OCI-LY3 (cell line): ENCODE results near the gene ATP8A2.

Experiments used
- H2AFZ ChIP-seq: fragments of 200-600, 300-600 bp; shearing (Covaris generic); 2 replicates; pipeline ENCODE4 v1.6.0; 2014; ENCODE audit warnings: antibody characterized with exemption, low read depth, low read length
- H3K27ac ChIP-seq: fragments of 200-600, 300-600 bp; sonication (generic); 2 replicates; pipeline ENCODE4 v1.5.1; 2014; ENCODE audit warnings: mild to moderate bottlenecking, low read length, moderate library complexity, mixed read lengths
- H3K27me3 ChIP-seq: fragments of 200-600, 300-600 bp; sonication (generic); 2 replicates; pipeline ENCODE4 v1.6.1; 2014; ENCODE audit warnings: low read depth, low read length, mixed read lengths
- H3K36me3 ChIP-seq: fragments of 200-600, 300-600 bp; sonication (generic); replicated peaks from 2 replicates; pipeline ENCODE3; 2014; ENCODE audit warnings: low read depth, low read length, mixed read lengths
- H3K4me1 ChIP-seq: fragments of 300-600, 200-600 bp; sonication (generic); 2 replicates; pipeline ENCODE4 v1.6.1; 2014; ENCODE audit warnings: low read length, mixed read lengths
- H3K4me2 ChIP-seq: fragments of 200-600, 300-600 bp; sonication (generic); 2 replicates; pipeline ENCODE4 v1.6.1; 2014; ENCODE audit warnings: low read length, mixed read lengths
- H3K4me3 ChIP-seq: fragments of 300-600, 200-600 bp; sonication (generic); 2 replicates; pipeline ENCODE4 v1.5.1; 2014; ENCODE audit warnings: antibody characterized with exemption, mild to moderate bottlenecking, low read length, moderate library complexity
- H3K79me2 ChIP-seq: fragments of 300-600, 200-600 bp; shearing (Covaris generic); 2 replicates; pipeline ENCODE4 v1.6.1; 2014; ENCODE audit warnings: mild to moderate bottlenecking, low read length, mixed read lengths
- H3K9ac ChIP-seq: fragments of 300-600, 200-600 bp; shearing (Covaris generic); 2 replicates; pipeline ENCODE4 v1.6.0; 2014; ENCODE audit warnings: mild to moderate bottlenecking, low read length, moderate library complexity
- H3K9me3 ChIP-seq: fragments of 200-600, 300-600 bp; shearing (Covaris generic); 2 replicates; pipeline ENCODE4 v1.6.1; 2014; ENCODE audit warnings: low read length, mixed read lengths; ENCODE audit not compliant: insufficient read depth
- H4K20me1 ChIP-seq: fragments of 200-600, 300-600 bp; sonication (generic); 2 replicates; pipeline ENCODE4 v1.6.1; 2016; ENCODE audit warnings: low read length, mixed read lengths; ENCODE audit not compliant: insufficient read depth
- CTCF ChIP-seq: fragments of 200-600, 300-600 bp; sonication (generic); IDR thresholded peaks from 2 replicates; pipeline ENCODE4 v1.5.1; 2014; ENCODE audit warnings: antibody characterized with exemption, low read length, low read depth
- EZH2phosphoT487 ChIP-seq: fragments of 200-600 bp; shearing (Covaris generic); IDR thresholded peaks from 2 replicates; pipeline ENCODE4 v1.6.1; 2018; ENCODE audit warnings: antibody characterized with exemption, mixed run types, low read depth

The ATP8A2 gene

GRCh38 chr13:25715760-25716159, 344.0 kb downstream of the ATP8A2 start:
- TF ChIP-seq EZH2phosphoT487 (no peak), CTCF (no peak)
- Histone ChIP-seq H3K79me2 (no peaks in the 10 kb centered on the region), H3K4me1 (no peaks in the 10 kb centered on the region), H3K9me3 (no peaks in the 10 kb centered on the region; the same call in 1 of the 2 replicates), H3K9ac (no peak overlapping the region), H3K4me2 (no peak overlapping the region), H3K27ac (no peak overlapping the region), H3K36me3 (no peaks in the 10 kb centered on the region), H4K20me1 (no peaks in the 10 kb centered on the region), H3K4me3 (no peak overlapping the region), H3K27me3 (peaks cover 25% of the 10 kb centered on the region), H2AFZ (no peak overlapping the region)

GRCh38 chr13:25717666-25718197, 346.0 kb downstream of the ATP8A2 start:
- Histone ChIP-seq H3K27ac (no peak overlapping the region), H3K4me2 (no peak overlapping the region), H3K79me2 (no peaks in the 10 kb centered on the region), H3K9me3 (no peaks in the 10 kb centered on the region; the same call in 1 of the 2 replicates), H4K20me1 (no peaks in the 10 kb centered on the region), H3K9ac (no peak overlapping the region), H2AFZ (no peak overlapping the region), H3K36me3 (no peaks in the 10 kb centered on the region), H3K4me1 (no peaks in the 10 kb centered on the region), H3K4me3 (no peak overlapping the region), H3K27me3 (peaks cover 24% of the 10 kb centered on the region)
- TF ChIP-seq EZH2phosphoT487 (no peak), CTCF (no peak)

- H2AFZ ChIP-seq = no peak overlapping the region
- peaks cover 9% of the 10 kb centered on the region for H3K27me3 ChIP-seq
- H4K20me1 ChIP-seq = no peaks in the 10 kb centered on the region
- no peak overlapping the region for H3K4me2 ChIP-seq
- H3K4me3 ChIP-seq = no peak overlapping the region
- H3K79me2 ChIP-seq = no peaks in the 10 kb centered on the region
- H3K4me1 ChIP-seq = no peaks in the 10 kb centered on the region
- H3K27ac ChIP-seq = no peak overlapping the region
- H3K36me3 ChIP-seq = no peaks in the 10 kb centered on the region
- H3K9ac ChIP-seq = no peak overlapping the region
- H3K9me3 ChIP-seq = no peaks in the 10 kb centered on the region; the same call in 1 of the 2 replicates
- TF ChIP-seq CTCF (no peak), EZH2phosphoT487 (no peak)
Observed at GRCh38 chr13:25719666-25720065, 347.9 kb downstream of the ATP8A2 start.

GRCh38 chr13:25722893-25723292, 351.1 kb downstream of the ATP8A2 start:
- no peaks in the 10 kb centered on the region for H4K20me1 ChIP-seq
- H3K4me1 ChIP-seq = no peaks in the 10 kb centered on the region
- no peak overlapping the region for H3K9ac ChIP-seq
- TF ChIP-seq CTCF (no peak), EZH2phosphoT487 (no peak)
- H3K27me3 ChIP-seq = peaks cover 6% of the 10 kb centered on the region; the same call in 1 of the 2 replicates
- H3K36me3 ChIP-seq = no peaks in the 10 kb centered on the region
- no peaks in the 10 kb centered on the region for H3K9me3 ChIP-seq
- no peak overlapping the region for H3K4me3 ChIP-seq
- H3K79me2 ChIP-seq = no peaks in the 10 kb centered on the region
- H3K4me2 ChIP-seq = no peak overlapping the region
- H3K27ac ChIP-seq = no peak overlapping the region
- H2AFZ ChIP-seq = no peak overlapping the region
